Aorta (tissue), 5 donors: ENCODE data around the gene GLIPR2. TPM values are rescaled to one million over a fixed set of nuclear protein-coding genes. Genes with fewer than 3 reads are reported as not detected.

Experiments used
- ATAC-seq: fragments of 200-7000 bp; cut with Tn5 transposase; one replicate; pipeline ENCODE4 v1.9.1; 2022; ENCODE audit warnings: moderate library complexity; ENCODE audit not compliant: low FRiP score
- DNase-seq, 2 donors: peaks; one replicate each; pipeline ENCODE4 v3.0.0-alpha.2; 2020
- H3K27ac ChIP-seq, 2 donors: one replicate each; pipeline ENCODE4 v1.5.1; 2013; ENCODE audit warnings: low read length in 2 of 2, mild to moderate bottlenecking in 2 of 2, moderate library complexity in 2 of 2, control low read depth in 1 of 2, inconsistent platforms in 1 of 2, low read depth in 1 of 2
- H3K27me3 ChIP-seq, 2 donors: one replicate each; pipeline ENCODE4 v1.6.1; 2013; ENCODE audit warnings: control low read depth in 1 of 2, low read length in 1 of 2, mild to moderate bottlenecking in 1 of 2, moderate library complexity in 1 of 2; ENCODE audit not compliant: insufficient read depth in 2 of 2, control insufficient read depth in 1 of 2
- H3K36me3 ChIP-seq, 2 donors: one replicate each; pipeline ENCODE4 v1.6.1; 2013; ENCODE audit warnings: control low read depth in 1 of 2, low read length in 1 of 2, mild to moderate bottlenecking in 1 of 2; ENCODE audit not compliant: insufficient read depth in 2 of 2, control insufficient read depth in 1 of 2
- H3K4me1 ChIP-seq, 2 donors: one replicate each; pipeline ENCODE4 v1.6.1; 2013; ENCODE audit warnings: low read length in 2 of 2, control low read depth in 1 of 2, mild to moderate bottlenecking in 1 of 2, moderate library complexity in 1 of 2; ENCODE audit not compliant: insufficient read depth in 2 of 2, control insufficient read depth in 1 of 2
- H3K4me3 ChIP-seq, 2 donors: one replicate each; pipeline ENCODE4 v1.5.1; 2013; ENCODE audit warnings: low read length in 2 of 2, control low read depth in 1 of 2, mild to moderate bottlenecking in 1 of 2
- H3K9me3 ChIP-seq: one replicate; pipeline ENCODE4 v1.6.1; 2013; ENCODE audit warnings: mild to moderate bottlenecking, low read length; ENCODE audit not compliant: control insufficient read depth
- WGBS, 2 donors: extraction: QIAGEN DNeasy Blood & Tissue Kit; methylation state at CpG; one replicate each; pipeline ENCODE4 v1.1.7; 2013; 5-methylcytosine and 5-hydroxymethylcytosine counted together
- intact Hi-C, 2 donors: fragments of 100-400 bp; cut with DNase I; formaldehyde crosslinking; loops; one replicate each; pipeline versions ENCODE4 v1.14.2 to v1.15.0; 2022
- polyA plus RNA-seq, 2 donors: library from polyadenylated mRNA; stranded (reverse); fragments of 200-250 nt; gene quantifications; one replicate each; pipeline ENCODE4 v1.2.3, GENCODE V29; 2013
- total RNA-seq, 2 donors: library from RNA; stranded (reverse); fragmentation: NEBNext Ultra II Directional; extraction: Animal tissue kit (Norgen Biotek cat#: 25700); gene quantifications; one replicate each; pipeline ENCODE4 v1.2.1, GENCODE V29; 2021
- donor health status: healthy with polysubstance abuse.
- donor health status: Bipolar disorder and iron deficiency.
- donor health status: DM: no; HTN: no; CAD: no.
- donor health status: DM: no; HTN: no; CAD: no.
- donor health status: DM: yes; HTN: yes; CAD: no.

Gene GLIPR2
- total and polyA plus RNA-seq, 4 donors = 26.9 to 56.5 (median 34.9) TPM

DNA sequence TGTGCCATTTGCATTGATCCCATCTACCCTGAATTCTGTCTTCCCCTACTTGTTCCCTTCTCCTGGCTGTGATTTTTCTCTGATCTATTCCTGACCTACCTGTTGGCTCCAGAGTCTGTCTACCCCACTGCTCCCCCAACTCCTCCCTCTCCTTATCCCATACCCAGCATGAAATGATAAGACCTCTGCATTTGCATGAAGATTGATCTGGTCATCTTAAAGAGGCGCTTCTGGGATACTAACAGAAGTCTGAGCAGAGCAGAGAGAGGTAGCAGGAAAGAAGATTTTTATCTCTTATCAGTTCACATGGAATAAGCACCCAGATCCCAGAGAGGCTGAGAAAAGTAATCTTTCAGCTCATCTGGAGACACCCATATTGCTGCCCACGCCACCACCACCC, 18.3 kb upstream of the GLIPR2 start:
- DNase-seq = no peak
- Histone ChIP-seq H3K9me3 (no peaks in the 10 kb centered on the region), H3K4me3 (no peak overlapping the region), H3K36me3 (peaks cover 0 to 8% of the 10 kb centered on the region in 2 donors), H3K4me1 (no peaks in the 10 kb centered on the region), H3K27me3 (no peaks in the 10 kb centered on the region), H3K27ac (no peak overlapping the region)
- intact Hi-C loops = no loop called here
- ATAC-seq = no peak
- WGBS, 2 donors = 99 to 100% methylated on average over 2 of the region's 2 CpGs

DNA sequence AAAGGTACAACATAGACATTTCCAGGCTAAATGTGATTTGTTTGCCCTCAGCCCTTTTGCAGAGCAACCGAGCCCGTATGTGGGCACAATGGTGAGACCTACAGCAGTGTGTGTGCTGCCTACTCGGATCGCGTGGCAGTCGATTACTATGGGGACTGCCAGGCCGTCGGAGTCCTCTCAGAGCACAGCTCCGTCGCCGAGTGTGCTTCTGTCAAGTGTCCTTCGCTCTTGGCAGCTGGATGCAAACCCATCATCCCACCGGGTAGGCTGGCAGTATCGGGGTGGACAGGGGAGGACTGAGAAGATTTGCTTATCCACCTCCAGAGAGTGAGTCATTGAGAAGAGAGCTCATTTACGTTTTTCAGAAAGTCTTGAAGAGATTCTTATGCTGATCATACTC, 17.8 kb upstream of the GLIPR2 start:
- 86 to 87% methylated on average over 15 of the region's 15 CpGs for WGBS, 2 donors
- Histone ChIP-seq H3K36me3 (peaks cover 0 to 8% of the 10 kb centered on the region in 2 donors), H3K4me3 (no peak overlapping the region), H3K4me1 (no peaks in the 10 kb centered on the region), H3K27me3 (no peaks in the 10 kb centered on the region), H3K9me3 (no peaks in the 10 kb centered on the region), H3K27ac (no peak overlapping the region)
- intact Hi-C loops = no loop called here
- no peak for DNase-seq
- no peak for ATAC-seq

DNA sequence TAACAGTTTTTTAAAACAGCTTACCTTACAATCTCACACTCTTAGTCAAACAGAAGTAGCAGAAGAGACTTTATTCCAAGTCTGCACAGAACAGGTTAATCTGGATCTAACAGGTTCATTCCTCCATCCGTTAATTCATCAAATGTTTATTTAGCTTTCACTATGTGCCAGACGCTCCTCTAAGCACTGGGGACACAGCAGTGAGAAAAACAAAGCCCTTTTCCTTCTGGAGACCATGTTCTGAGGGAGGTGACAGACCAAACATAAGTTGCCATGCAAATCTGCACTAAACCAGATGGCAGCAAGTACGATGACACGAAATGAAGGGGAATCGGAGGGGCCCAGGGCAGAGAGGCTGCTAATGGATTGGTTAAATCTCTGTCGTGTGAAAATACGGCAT, 17.1 kb upstream of the GLIPR2 start:
- DNase-seq (no peak), ATAC-seq (no peak)
- Histone ChIP-seq H3K27ac (no peak overlapping the region), H3K36me3 (peaks cover 0 to 8% of the 10 kb centered on the region in 2 donors), H3K9me3 (no peaks in the 10 kb centered on the region), H3K4me1 (no peaks in the 10 kb centered on the region), H3K4me3 (no peak overlapping the region), H3K27me3 (no peaks in the 10 kb centered on the region)
- intact Hi-C loops = no loop called here
- WGBS, 2 donors = 82 to 83% methylated on average over 7 of the region's 7 CpGs

DNA sequence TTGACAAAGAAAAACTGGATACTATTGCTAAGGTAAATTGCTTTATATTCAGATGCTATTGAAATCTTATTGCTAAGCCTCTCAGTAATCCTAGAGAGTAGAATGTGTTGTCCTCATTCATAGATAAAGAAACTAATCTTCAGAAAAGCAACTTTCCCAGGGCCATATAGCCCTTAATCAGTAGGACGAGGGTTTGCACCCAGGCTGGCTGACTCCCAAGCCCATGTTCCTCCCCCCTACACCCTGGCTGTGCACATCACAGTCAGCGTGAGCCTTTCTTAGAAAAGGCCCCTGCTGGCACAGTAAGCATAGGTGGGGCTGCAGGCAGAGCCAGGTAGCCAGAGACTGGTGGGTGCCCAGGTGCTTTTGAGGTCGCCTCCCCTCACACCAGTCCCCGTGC, 15.8 kb upstream of the GLIPR2 start:
- no peak for ATAC-seq
- intact Hi-C loops = no loop called here
- H3K36me3 ChIP-seq = peaks cover 0 to 8% of the 10 kb centered on the region in 2 donors

DNA sequence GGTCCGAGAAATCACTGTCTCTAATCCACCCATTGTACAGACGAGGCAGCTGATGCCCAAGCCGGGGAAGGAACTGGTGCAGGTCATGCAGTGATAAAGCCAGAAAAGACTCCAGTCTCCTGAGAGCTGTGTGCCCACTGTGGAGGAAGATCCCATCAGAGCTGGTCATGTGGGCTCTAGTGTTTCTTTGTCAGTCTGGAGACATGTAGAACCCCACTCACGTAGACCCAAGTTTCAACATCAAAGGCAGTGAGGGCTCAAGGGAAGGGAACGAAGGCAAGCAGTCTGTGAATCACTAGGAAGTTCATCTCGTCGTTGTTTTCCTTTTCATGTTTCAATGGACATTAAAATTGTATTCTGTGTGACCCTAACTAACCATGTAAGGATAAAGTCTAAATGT, 14.6 kb upstream of the GLIPR2 start:
- WGBS, 2 donors = 86 to 91% methylated on average over 7 of the region's 7 CpGs
- no peaks in the 10 kb centered on the region for H3K9me3 ChIP-seq
- peaks cover 0 to 6% of the 10 kb centered on the region in 2 donors for H3K36me3 ChIP-seq
- intact Hi-C loops = no loop called here
- H3K27me3 ChIP-seq = no peaks in the 10 kb centered on the region
- no peak overlapping the region for H3K4me3 ChIP-seq
- no peaks in the 10 kb centered on the region for H3K4me1 ChIP-seq
- H3K27ac ChIP-seq = no peak overlapping the region
- no peak for ATAC-seq
- no peak for DNase-seq

More for the DNA sequence above, 15.8 kb upstream of the GLIPR2 start:
- H3K4me3 ChIP-seq = no peak overlapping the region
- H3K27me3 ChIP-seq = no peaks in the 10 kb centered on the region
- no peaks in the 10 kb centered on the region for H3K4me1 ChIP-seq
- H3K27ac ChIP-seq = no peak overlapping the region
- no peak for DNase-seq
- 87 to 88% methylated on average over 4 of the region's 4 CpGs for WGBS, 2 donors
- no peaks in the 10 kb centered on the region for H3K9me3 ChIP-seq

DNA sequence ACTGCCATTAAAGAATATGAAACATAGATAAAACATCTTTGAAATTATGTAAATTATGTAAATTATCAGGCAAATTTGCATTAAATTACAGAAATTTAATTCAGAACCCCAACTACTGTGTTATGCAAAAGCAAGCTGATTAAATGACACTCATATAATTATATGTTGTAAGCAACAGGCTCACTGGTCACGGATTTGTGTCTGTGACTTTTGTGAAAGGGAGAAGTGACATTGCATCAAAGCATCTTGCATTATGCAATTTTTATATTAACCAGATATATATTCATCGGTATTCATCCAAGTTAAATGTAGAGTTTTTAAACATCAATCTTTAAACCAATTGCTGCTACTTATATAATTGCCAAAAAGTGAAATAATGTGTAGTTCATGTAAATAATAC, 13.0 kb upstream of the GLIPR2 start:
- no peak for DNase-seq
- Histone ChIP-seq H3K9me3 (no peaks in the 10 kb centered on the region), H3K4me3 (no peak overlapping the region), H3K27ac (no peak overlapping the region), H3K36me3 (peaks cover 0 to 4% of the 10 kb centered on the region in 2 donors), H3K27me3 (no peaks in the 10 kb centered on the region), H3K4me1 (no peaks in the 10 kb centered on the region)
- 91 to 92% methylated on average over 2 of the region's 2 CpGs for WGBS, 2 donors
- intact Hi-C loops = no loop called here
- no peak for ATAC-seq

DNA sequence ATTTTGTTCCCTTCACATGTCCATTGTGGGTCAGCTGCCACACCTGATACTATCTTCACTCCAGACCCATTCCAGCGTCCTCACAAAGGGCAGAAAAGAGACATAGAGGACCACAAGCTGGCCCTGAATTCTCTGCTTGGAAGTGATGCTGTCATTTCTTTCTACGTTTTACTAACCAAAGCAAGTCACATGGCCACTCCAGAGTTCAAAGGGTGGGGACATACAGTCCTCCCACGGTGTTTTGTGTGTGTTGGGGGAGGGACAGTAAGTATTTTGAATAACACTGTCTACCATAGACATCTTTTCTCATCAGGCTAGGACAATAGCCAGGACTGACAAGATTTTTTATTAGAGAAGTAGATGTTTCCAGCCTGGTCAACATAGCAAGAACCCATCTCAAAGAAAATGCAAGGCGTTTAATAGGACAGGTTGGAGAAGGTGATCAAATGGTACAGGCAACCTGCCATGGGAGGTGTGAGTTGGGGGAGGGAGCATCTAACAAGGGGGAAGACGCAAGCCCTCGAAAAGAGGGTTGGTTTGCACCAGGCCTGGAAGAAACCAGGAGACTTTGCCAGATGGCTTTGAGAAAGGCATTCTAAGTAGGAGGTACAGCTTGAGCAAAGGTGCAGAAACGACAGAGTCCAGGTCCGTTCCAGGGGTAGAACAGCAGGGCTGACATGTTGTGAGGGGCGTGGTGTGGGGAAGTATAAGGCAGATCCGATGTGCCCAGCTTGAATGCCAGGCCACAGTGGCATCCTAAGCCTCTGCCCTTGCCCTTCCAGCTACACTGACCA, 11.3 kb upstream of the GLIPR2 start:
- WGBS, 2 donors = 79 to 83% methylated on average over 10 of the region's 10 CpGs
- DNase-seq (no peak), ATAC-seq (no peak)
- Histone ChIP-seq H3K27ac (no peak overlapping the region), H3K4me1 (no peaks in the 10 kb centered on the region), H3K36me3 (peaks cover 0 to 4% of the 10 kb centered on the region in 2 donors), H3K4me3 (no peak overlapping the region), H3K27me3 (no peaks in the 10 kb centered on the region), H3K9me3 (no peaks in the 10 kb centered on the region)
- intact Hi-C loops = no loop called here

DNA sequence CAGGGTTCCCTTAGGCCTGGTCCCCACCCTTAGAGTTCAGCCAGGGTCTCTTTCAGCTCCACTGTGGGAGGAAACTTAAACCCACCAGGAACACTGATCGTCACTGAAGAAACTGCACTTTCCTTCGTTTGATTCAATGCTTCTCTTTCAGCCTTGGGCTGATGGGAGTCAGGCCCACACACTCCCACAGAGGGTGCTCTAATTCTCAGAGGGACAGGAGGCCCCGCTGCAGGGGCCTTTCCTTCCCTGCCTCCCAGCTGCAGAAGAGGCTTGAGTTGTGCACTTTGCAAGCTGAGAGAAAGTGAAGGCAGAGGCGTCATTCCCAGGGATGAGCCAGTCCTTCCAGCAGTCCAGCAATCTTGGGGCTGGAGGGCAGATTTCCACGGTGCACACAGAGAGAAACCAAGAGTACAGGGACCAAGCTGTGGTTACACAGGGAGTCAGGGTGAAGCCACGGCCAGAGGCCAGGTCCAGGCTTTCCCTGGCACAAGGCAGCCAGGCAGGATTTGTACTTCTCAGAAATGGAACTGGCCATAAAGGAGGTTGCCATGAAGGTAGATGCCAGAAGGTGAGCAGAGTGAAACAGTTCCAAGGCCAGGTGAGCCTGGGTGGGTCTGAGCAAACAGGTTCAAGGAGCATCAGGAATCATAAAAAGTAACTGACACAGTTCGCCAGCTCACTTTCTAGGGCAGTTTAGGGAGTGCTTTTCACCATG, 10.4 kb upstream of the GLIPR2 start:
- ATAC-seq (no peak), DNase-seq (no peak)
- no peak overlapping the region for H3K4me3 ChIP-seq
- H3K9me3 ChIP-seq = no peaks in the 10 kb centered on the region
- H3K27me3 ChIP-seq = no peaks in the 10 kb centered on the region
- H3K4me1 ChIP-seq = no peaks in the 10 kb centered on the region
- intact Hi-C loops = no loop called here
- H3K27ac ChIP-seq = no peak overlapping the region
- H3K36me3 ChIP-seq = peaks cover 0 to 4% of the 10 kb centered on the region in 2 donors
- WGBS, 2 donors = 73 to 74% methylated on average over 7 of the region's 7 CpGs
